ENCODE measurements around the gene AHDC1.

Gene AHDC1

GRCh38 chr1:27556781-27557595, 47.0 kb downstream of the AHDC1 start (continued):
- TF ChIP-seq ZSCAN5A (tag by site-specific recombination; IDR thresholded peaks at IDR 0.05) = no peak
- TF ChIP-seq, protein P1, sequence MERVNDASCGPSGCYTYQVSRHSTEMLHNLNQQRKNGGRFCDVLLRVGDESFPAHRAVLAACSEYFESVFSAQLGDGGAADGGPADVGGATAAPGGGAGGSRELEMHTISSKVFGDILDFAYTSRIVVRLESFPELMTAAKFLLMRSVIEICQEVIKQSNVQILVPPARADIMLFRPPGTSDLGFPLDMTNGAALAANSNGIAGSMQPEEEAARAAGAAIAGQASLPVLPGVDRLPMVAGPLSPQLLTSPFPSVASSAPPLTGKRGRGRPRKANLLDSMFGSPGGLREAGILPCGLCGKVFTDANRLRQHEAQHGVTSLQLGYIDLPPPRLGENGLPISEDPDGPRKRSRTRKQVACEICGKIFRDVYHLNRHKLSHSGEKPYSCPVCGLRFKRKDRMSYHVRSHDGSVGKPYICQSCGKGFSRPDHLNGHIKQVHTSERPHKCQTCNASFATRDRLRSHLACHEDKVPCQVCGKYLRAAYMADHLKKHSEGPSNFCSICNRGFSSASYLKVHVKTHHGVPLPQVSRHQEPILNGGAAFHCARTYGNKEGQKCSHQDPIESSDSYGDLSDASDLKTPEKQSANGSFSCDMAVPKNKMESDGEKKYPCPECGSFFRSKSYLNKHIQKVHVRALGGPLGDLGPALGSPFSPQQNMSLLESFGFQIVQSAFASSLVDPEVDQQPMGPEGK (tag by site-specific recombination; IDR thresholded peaks at IDR 0.05) = peak; percentile 89
- peak; percentile 39; the same call in 1 of the 2 replicates for TF ChIP-seq KLF16 (tag by site-specific recombination; IDR thresholded peaks at IDR 0.05)
- TF ChIP-seq ZNF664 (tag by site-specific recombination; IDR thresholded peaks at IDR 0.05) = 0 out of 2 replicates have a peak, but pooled peaks have one; percentile 1
- no peak for TF ChIP-seq ZNF10 (tag by site-specific recombination; IDR thresholded peaks at IDR 0.05)
- peak; percentile 60 for TF ChIP-seq ZBTB17 (tag by site-specific recombination; IDR thresholded peaks at IDR 0.05)
- no peak for TF ChIP-seq ZNF19 (tag by site-specific recombination; IDR thresholded peaks at IDR 0.05; ENCODE audit: low read depth)
- TF ChIP-seq, protein P2, sequence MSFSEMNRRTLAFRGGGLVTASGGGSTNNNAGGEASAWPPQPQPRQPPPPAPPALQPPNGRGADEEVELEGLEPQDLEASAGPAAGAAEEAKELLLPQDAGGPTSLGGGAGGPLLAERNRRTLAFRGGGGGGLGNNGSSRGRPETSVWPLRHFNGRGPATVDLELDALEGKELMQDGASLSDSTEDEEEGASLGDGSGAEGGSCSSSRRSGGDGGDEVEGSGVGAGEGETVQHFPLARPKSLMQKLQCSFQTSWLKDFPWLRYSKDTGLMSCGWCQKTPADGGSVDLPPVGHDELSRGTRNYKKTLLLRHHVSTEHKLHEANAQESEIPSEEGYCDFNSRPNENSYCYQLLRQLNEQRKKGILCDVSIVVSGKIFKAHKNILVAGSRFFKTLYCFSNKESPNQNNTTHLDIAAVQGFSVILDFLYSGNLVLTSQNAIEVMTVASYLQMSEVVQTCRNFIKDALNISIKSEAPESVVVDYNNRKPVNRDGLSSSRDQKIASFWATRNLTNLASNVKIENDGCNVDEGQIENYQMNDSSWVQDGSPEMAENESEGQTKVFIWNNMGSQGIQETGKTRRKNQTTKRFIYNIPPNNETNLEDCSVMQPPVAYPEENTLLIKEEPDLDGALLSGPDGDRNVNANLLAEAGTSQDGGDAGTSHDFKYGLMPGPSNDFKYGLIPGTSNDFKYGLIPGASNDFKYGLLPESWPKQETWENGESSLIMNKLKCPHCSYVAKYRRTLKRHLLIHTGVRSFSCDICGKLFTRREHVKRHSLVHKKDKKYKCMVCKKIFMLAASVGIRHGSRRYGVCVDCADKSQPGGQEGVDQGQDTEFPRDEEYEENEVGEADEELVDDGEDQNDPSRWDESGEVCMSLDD (tag by site-specific recombination; IDR thresholded peaks at IDR 0.05) = peak; percentile 83
- TF ChIP-seq KLF1 (tag by site-specific recombination; IDR thresholded peaks at IDR 0.05) = peak; percentile 44
- no peak for TF ChIP-seq ZNF623 (tag by site-specific recombination; IDR thresholded peaks at IDR 0.05)
- TF ChIP-seq ZEB2 (tag by site-specific recombination; IDR thresholded peaks at IDR 0.05) = 0 out of 2 replicates have a peak, but pooled peaks have one; percentile 18
- TF ChIP-seq, protein P3, sequence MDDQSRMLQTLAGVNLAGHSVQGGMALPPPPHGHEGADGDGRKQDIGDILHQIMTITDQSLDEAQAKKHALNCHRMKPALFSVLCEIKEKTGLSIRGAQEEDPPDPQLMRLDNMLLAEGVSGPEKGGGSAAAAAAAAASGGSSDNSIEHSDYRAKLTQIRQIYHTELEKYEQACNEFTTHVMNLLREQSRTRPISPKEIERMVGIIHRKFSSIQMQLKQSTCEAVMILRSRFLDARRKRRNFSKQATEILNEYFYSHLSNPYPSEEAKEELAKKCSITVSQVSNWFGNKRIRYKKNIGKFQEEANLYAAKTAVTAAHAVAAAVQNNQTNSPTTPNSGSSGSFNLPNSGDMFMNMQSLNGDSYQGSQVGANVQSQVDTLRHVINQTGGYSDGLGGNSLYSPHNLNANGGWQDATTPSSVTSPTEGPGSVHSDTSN (CRISPR knock-in tag; IDR thresholded peaks at IDR 0.05) = no peak
- TF ChIP-seq SP7 (tag by site-specific recombination; IDR thresholded peaks at IDR 0.05) = 0 out of 2 replicates have a peak, but pooled peaks have one; percentile 41
- no peak for TF ChIP-seq ZNF26 (tag by site-specific recombination; IDR thresholded peaks at IDR 0.05)
- TF ChIP-seq ZNF585B (tag by site-specific recombination; IDR thresholded peaks at IDR 0.05) = no peak
- no peak for TF ChIP-seq ZNF394 (tag by site-specific recombination; IDR thresholded peaks at IDR 0.05; ENCODE audit: borderline replicate concordance)
- TF ChIP-seq EGR2 (tag by site-specific recombination; IDR thresholded peaks at IDR 0.05; ENCODE audit: low read depth) = peak; percentile 90
- TF ChIP-seq GLIS1 (tag by site-specific recombination; IDR thresholded peaks at IDR 0.05) = peak; percentile 83
- TF ChIP-seq SP2 (tag by site-specific recombination; IDR thresholded peaks at IDR 0.05) = peak; percentile 78
- TF ChIP-seq ZNF37A (tag by site-specific recombination; IDR thresholded peaks at IDR 0.05) = no peak
- no peak for TF ChIP-seq ZBTB7A (tag by site-specific recombination; IDR thresholded peaks at IDR 0.05; ENCODE audit: low read depth)
- TF ChIP-seq, protein P4, sequence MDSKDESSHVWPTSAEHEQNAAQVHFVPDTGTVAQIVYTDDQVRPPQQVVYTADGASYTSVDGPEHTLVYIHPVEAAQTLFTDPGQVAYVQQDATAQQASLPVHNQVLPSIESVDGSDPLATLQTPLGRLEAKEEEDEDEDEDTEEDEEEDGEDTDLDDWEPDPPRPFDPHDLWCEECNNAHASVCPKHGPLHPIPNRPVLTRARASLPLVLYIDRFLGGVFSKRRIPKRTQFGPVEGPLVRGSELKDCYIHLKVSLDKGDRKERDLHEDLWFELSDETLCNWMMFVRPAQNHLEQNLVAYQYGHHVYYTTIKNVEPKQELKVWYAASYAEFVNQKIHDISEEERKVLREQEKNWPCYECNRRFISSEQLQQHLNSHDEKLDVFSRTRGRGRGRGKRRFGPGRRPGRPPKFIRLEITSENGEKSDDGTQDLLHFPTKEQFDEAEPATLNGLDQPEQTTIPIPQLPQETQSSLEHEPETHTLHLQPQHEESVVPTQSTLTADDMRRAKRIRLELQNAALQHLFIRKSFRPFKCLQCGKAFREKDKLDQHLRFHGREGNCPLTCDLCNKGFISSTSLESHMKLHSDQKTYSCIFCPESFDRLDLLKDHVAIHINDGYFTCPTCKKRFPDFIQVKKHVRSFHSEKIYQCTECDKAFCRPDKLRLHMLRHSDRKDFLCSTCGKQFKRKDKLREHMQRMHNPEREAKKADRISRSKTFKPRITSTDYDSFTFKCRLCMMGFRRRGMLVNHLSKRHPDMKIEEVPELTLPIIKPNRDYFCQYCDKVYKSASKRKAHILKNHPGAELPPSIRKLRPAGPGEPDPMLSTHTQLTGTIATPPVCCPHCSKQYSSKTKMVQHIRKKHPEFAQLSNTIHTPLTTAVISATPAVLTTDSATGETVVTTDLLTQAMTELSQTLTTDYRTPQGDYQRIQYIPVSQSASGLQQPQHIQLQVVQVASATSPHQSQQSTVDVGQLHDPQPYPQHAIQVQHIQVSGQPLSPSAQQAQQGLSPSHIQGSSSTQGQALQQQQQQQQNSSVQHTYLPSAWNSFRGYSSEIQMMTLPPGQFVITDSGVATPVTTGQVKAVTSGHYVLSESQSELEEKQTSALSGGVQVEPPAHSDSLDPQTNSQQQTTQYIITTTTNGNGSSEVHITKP (tag by site-specific recombination; IDR thresholded peaks at IDR 0.05) = peak; percentile 66
- peak; percentile 51 for TF ChIP-seq ZNF341 (tag by site-specific recombination; IDR thresholded peaks at IDR 0.05; ENCODE audit: low read depth)
